Calu3 (cell line): Measurements from ENCODE around the gene GRIA1. TPM values are rescaled to one million over a fixed set of nuclear protein-coding genes. Genes with fewer than 3 reads are reported as not detected.

Experiments
- BruUV-seq: library from RNA; stranded (reverse); fragments of 400-500 nt; replicated peaks from 2 replicates; lab custom pipeline; 2021; lab: Mats Ljungman, UMichigan
- CTCF ChIA-PET: fragments of 300-600 bp; sonication (Branson Sonifier 250); formaldehyde crosslinking; loops from one replicate; lab custom pipeline; 2022; ENCODE audit warnings: antibody characterized with exemption; lab: Charles Lee
- DNase-seq: peaks from one replicate; pipeline ENCODE4 v3.0.0; 2022
- H3K27ac Mint-ChIP-seq: one replicate; pipeline ENCODE4 v1.8.0; 2022; ENCODE audit warnings: mixed read lengths; ENCODE audit not compliant: unreplicated experiment
- H3K27me3 Mint-ChIP-seq: one replicate; pipeline ENCODE4 v1.8.0; 2022; ENCODE audit warnings: mixed read lengths; ENCODE audit not compliant: unreplicated experiment
- H3K36me3 Mint-ChIP-seq: one replicate; pipeline ENCODE4 v1.8.0; 2022; ENCODE audit warnings: mild to moderate bottlenecking, moderate library complexity, mixed read lengths; ENCODE audit not compliant: insufficient read depth, unreplicated experiment
- H3K4me1 Mint-ChIP-seq: one replicate; pipeline ENCODE4 v1.8.0; 2022; ENCODE audit warnings: mild to moderate bottlenecking, low read depth, mixed read lengths; ENCODE audit not compliant: unreplicated experiment
- H3K4me3 Mint-ChIP-seq: one replicate; pipeline ENCODE4 v1.8.0; 2022; ENCODE audit warnings: mild to moderate bottlenecking, low read depth, moderate library complexity, mixed read lengths; ENCODE audit not compliant: unreplicated experiment
- H3K9me3 Mint-ChIP-seq: one replicate; pipeline ENCODE4 v1.8.0; 2022; ENCODE audit warnings: low read depth, mixed read lengths; ENCODE audit not compliant: unreplicated experiment
- intact Hi-C: fragments of 100-400 bp; cut with micrococcal nuclease; formaldehyde crosslinking; loops from one replicate; pipeline ENCODE4 v1.10.0; 2022; ENCODE audit not compliant: unreplicated experiment
- total RNA-seq: library from RNA; stranded (reverse); gene quantifications from 2 replicates; pipeline ENCODE4 v1.2.3, GENCODE V29; 2022
- TF ChIP-seq, protein P1 (sequence below): fragments of 200-600 bp; IDR thresholded peaks from one replicate; pipeline ENCODE4 v1.8.0; 2022; ENCODE audit warnings: antibody characterized with exemption; ENCODE audit not compliant: unreplicated experiment

GRIA1 gene
- total RNA-seq, 1 experiment from 2014 or later: not detected

DNA sequence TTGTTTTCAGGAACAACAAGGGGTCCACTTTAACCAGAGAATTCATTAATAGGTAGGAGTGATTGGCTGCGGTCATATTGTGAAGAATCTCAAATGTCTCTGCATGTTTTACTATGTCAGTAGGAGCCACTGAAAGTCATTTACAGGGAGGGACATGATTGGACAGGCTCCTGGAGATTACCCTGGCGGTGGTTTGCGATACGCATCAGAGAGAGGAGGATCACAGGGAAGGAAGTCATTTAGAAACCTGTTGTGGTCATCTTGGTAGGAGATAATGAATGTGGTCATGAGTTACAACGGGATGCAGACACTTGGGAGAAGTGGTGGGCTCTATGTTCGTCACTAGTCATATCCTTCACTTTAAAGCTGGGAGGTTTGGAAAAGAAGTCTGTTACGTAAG is 285.5 kb downstream of the GRIA1 start:
- Mint-ChIP-seq H3K4me3 (no peak overlapping the region), H3K9me3 (no peaks in the 10 kb centered on the region), H3K36me3 (no peaks in the 10 kb centered on the region), H3K4me1 (no peaks in the 10 kb centered on the region), H3K27me3 (peaks cover 40% of the 10 kb centered on the region), H3K27ac (no peak overlapping the region)
- intact Hi-C loops: loop anchor here (10.0 kb wide), 1 partner anchor 271 kb away; no protein-coding TSS in a partner anchor
- DNase-seq: no peak
- CTCF ChIA-PET: no interaction called here
- no TSS peak for BruUV-seq
- TF ChIP-seq, protein P1, sequence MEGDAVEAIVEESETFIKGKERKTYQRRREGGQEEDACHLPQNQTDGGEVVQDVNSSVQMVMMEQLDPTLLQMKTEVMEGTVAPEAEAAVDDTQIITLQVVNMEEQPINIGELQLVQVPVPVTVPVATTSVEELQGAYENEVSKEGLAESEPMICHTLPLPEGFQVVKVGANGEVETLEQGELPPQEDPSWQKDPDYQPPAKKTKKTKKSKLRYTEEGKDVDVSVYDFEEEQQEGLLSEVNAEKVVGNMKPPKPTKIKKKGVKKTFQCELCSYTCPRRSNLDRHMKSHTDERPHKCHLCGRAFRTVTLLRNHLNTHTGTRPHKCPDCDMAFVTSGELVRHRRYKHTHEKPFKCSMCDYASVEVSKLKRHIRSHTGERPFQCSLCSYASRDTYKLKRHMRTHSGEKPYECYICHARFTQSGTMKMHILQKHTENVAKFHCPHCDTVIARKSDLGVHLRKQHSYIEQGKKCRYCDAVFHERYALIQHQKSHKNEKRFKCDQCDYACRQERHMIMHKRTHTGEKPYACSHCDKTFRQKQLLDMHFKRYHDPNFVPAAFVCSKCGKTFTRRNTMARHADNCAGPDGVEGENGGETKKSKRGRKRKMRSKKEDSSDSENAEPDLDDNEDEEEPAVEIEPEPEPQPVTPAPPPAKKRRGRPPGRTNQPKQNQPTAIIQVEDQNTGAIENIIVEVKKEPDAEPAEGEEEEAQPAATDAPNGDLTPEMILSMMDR: no peak

DNA sequence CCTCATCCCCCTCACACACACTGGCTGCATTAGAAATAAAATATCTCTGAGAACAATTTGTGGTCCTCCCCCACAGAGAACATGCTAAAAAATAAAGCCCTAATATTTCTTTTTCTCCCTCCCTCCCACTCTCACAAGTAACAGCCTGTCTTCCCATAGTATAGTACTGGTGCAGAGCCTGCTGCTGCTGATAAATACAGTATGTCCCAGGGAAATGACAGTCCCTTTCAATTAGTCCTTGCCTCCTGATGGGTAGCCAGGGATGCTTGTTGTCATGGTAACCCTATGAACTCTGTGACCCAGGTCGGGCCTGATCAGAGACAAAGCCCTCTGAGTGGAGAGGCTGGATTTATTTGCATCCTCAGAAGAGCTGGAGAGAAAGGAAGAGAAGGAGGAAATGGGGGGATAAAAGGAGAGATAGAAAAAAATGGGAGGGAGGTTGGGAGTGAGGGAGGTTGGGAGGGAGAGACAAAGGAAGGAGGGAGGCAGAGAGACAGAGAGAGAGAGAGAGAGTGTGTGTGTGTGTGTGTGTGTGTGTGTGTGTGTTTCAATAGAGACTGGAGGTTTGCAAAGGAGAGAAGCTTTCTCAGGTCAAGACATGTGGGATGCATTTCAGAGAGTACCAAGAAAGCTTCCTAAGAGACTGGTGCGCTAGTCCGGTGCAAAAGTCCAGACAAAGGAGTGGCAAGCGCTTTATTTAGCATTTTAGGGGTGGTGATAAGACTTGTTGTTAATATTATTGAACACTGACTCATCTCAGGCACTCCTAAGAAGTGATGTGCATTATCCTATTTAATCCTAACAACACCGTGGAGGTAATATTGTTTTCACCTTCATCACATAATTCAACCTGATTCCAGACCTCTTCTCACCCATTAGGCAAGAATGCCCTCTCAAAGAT is 287.5 kb downstream of the GRIA1 start:
- Mint-ChIP-seq H3K4me1 (no peaks in the 10 kb centered on the region), H3K36me3 (no peaks in the 10 kb centered on the region), H3K27ac (no peak overlapping the region), H3K9me3 (no peaks in the 10 kb centered on the region), H3K27me3 (peaks cover 50% of the 10 kb centered on the region), H3K4me3 (no peak overlapping the region)
- intact Hi-C loops: loop anchor here (10.0 kb wide), 1 partner anchor 273 kb away; no protein-coding TSS in a partner anchor
- CTCF ChIA-PET: no interaction called here
- TF ChIP-seq, protein P1: no peak
- no peak for DNase-seq
- BruUV-seq: no TSS peak

DNA sequence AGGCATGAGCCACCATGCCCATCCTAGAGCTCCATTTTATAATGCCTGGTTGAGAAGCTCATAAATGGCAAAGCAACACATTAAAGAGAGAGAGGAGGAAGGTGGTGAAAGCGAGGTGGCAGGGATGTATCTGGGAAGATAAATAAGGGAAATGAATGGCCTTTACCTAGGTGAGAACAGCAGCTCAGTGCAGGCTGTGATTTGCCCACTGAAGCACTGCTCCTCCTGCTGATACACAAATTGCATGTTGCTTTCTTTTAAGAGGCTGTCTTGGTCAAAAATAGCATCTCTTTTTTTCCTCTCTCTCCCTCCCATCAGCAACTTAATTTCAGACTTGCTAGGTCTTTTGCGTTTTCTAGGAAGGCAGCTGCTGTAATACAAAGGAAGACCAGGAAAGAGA is 289.4 kb downstream of the GRIA1 start:
- Mint-ChIP-seq H3K4me1 (no peaks in the 10 kb centered on the region), H3K36me3 (no peaks in the 10 kb centered on the region), H3K4me3 (no peak overlapping the region), H3K27ac (no peak overlapping the region), H3K27me3 (peaks cover 50% of the 10 kb centered on the region), H3K9me3 (no peaks in the 10 kb centered on the region)
- TF ChIP-seq, protein P1: no peak
- BruUV-seq: no TSS peak
- DNase-seq: no peak
- intact Hi-C loops: loop anchor here (10.0 kb wide), 1 partner anchor 275 kb away; no protein-coding TSS in a partner anchor
- CTCF ChIA-PET: no interaction called here

DNA sequence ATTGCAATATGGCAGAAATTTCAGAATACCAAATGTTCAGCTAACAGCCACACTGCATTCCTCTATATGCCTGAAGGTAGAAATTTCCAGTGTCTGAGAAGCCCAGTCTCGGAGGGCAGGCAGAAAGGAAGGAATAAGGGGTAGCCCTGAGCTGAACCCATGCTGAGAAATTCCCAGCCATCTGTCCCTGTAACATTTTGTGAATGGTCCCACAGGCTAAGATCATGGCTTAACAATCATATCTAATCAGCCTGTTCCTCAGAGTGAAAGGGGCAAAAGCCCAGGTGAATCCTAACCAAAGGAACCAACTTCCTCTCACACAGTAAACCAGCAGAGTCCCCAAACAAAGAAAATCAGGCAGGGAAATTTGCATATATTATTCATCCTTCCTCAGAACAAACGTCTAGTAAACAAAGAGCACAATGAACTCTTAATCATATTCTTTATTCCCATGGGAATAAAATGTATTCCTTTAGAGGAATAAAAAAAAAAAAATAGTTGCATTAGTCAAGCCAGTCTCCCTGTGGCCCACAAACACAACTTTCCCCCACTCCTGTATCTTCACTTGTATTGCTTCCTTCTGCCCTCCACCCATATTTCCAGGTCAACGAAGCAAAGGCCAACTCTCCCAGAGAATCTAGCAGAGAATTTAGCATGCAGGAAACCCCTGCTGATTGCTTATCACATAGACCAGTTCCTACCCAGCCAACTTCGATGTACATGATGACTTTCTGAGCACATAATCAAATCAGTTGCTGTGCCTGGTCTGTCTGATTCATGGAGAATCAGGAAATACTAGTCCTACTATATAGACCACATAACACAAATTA is 290.6 kb downstream of the GRIA1 start:
- no peak for DNase-seq
- BruUV-seq: no TSS peak
- Mint-ChIP-seq H3K4me3 (no peak overlapping the region), H3K4me1 (no peaks in the 10 kb centered on the region), H3K27me3 (peaks cover 51% of the 10 kb centered on the region), H3K27ac (no peak overlapping the region), H3K36me3 (no peaks in the 10 kb centered on the region), H3K9me3 (no peaks in the 10 kb centered on the region)
- intact Hi-C loops: no loop called here
- TF ChIP-seq, protein P1: no peak
- CTCF ChIA-PET: no interaction called here
